MM.1S (cell line): ENCODE results near the gene ERC2.

Source experiments
- EZH2 ChIP-seq: fragments of 300-600 bp; sonication (generic); optimal IDR thresholded peaks from 2 replicates; pipeline ENCODE3; 2017; ENCODE audit warnings: low read depth, mild to moderate bottlenecking, antibody characterized with exemption, low read length, mixed read lengths
- EZH2phosphoT487 ChIP-seq: fragments of 300-600 bp; sonication (generic); IDR thresholded peaks from 2 replicates; pipeline ENCODE4 v1.6.1; 2018; ENCODE audit warnings: antibody characterized with exemption, low read length
- TF ChIP-seq, protein P1 (sequence below): fragments of 300-600 bp; sonication (generic); IDR thresholded peaks from 2 replicates; pipeline ENCODE4 v1.5.1; 2016; ENCODE audit warnings: antibody characterized with exemption, low read length, mixed read lengths

GRCh38 chr3:55538158-55538557 lies 930.1 kb downstream of the ERC2 start:
- TF ChIP-seq, protein P1, sequence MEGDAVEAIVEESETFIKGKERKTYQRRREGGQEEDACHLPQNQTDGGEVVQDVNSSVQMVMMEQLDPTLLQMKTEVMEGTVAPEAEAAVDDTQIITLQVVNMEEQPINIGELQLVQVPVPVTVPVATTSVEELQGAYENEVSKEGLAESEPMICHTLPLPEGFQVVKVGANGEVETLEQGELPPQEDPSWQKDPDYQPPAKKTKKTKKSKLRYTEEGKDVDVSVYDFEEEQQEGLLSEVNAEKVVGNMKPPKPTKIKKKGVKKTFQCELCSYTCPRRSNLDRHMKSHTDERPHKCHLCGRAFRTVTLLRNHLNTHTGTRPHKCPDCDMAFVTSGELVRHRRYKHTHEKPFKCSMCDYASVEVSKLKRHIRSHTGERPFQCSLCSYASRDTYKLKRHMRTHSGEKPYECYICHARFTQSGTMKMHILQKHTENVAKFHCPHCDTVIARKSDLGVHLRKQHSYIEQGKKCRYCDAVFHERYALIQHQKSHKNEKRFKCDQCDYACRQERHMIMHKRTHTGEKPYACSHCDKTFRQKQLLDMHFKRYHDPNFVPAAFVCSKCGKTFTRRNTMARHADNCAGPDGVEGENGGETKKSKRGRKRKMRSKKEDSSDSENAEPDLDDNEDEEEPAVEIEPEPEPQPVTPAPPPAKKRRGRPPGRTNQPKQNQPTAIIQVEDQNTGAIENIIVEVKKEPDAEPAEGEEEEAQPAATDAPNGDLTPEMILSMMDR, result no peak
- TF ChIP-seq EZH2 (no peak), EZH2phosphoT487 (no peak)
